ENCODE results near the gene RFTN1.
"Not testable (repeated sequence)": the region's sequence is repeated elsewhere in the genome, so short reads cannot be mapped to it uniquely, and the experiment has no call there.

Gene RFTN1

DNA sequence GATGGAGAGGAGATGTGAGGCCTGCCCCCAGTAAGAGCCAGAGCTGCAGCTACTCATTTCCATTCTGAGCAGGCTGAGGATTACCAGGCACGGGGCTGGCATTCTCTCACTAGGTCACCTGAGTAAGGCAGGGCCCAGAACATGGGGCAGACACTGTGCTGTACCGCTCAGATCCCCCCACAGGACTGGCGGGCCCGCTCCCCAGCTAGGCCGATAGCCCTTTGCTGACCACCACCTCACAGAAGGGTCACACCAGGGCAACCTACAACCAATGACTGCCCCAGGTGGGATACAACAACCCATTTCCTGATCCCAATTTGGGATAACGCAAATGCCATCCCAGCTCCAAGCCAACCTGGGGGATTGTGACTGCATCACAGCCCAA is 195.9 kb downstream of the RFTN1 start:
- no peak for DNase-seq

- no peak for DNase-seq
These were observed 196.5 kb downstream of the RFTN1 start for GRCh38 chr3:16316847-16317560.

GRCh38 chr3:16316396-16316795 is 197.1 kb downstream of the RFTN1 start:
- no peak for DNase-seq

- DNase-seq, result no peak
These were observed 197.9 kb downstream of the RFTN1 start for GRCh38 chr3:16315623-16316022.

- DNase-seq, result no peak
These were observed 199.4 kb downstream of the RFTN1 start for GRCh38 chr3:16313886-16314645.

GRCh38 chr3:16311960-16312451 is 201.5 kb downstream of the RFTN1 start:
- no peak for DNase-seq

DNA sequence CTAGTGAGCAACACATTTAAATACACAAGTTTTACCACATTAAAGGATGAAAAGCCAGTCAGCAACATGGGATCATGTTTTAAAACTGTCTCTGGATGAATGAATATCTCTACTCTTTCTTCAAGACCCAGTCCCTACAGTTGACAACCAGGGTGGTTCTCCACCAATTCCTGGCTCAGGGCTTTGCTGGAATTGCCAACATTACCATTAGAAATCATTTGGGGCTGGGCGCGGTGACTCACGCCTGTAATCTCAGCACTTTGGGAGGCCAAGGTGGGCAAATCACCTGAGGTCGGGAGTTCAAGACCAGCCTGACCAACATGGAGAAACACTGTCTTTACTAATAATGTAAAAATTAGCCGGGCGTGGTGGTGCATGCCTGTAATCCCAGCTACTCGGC is 203.0 kb downstream of the RFTN1 start:
- not testable (repeated sequence) for DNase-seq

GRCh38 chr3:16309558-16309957 is 203.9 kb downstream of the RFTN1 start:
- no peak for DNase-seq

DNA sequence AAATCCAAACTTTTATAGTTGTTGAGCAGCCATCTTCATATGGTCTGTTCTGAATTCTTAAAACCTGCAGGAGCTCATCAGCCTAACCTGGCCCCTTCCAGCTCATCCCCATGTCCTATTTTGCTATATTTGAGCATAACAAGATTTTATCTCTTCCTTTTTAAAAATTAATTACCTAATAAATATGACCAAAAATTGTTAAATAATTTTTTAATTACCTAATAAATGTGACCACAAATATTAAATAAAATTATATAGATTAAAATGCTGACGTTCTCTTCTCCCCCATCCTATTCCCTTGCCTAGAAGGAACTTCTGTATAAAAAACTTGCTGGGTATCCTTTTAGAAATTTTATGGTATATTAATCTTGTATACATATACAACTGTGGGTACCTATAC is 204.8 kb downstream of the RFTN1 start:
- no peak for DNase-seq

DNA sequence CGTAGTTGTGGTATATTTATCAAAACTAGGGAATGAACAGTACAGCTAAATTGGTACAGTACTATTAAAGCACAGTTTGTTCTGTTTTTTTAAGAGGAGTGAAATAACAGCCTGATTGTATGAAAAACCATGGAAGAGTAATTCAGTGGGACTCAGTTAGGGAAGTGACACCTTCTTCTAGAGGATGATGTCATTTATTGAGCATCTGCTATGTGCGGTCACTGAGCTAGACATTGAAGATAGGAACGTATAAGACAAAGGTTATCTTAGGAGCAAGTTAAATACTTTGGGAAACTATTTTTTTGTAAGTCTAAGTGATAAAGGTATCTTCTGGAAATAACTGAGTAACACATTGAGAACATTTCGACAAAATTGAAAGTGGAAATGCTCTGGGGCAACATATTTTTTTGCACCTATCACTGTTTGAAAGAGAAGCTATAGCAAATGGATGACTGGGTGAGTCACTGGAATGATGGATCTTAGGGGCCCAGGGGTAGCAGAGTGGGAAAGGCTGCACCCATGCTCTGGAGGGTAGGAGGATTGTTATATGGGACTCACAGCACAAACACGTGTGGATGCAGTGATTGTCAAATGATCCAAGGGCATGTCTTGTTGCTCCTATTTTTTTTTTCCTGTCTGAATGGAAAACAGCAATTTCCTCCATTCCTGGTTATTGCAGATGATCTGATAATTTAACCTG is 205.5 kb downstream of the RFTN1 start:
- no peak for DNase-seq

DNA sequence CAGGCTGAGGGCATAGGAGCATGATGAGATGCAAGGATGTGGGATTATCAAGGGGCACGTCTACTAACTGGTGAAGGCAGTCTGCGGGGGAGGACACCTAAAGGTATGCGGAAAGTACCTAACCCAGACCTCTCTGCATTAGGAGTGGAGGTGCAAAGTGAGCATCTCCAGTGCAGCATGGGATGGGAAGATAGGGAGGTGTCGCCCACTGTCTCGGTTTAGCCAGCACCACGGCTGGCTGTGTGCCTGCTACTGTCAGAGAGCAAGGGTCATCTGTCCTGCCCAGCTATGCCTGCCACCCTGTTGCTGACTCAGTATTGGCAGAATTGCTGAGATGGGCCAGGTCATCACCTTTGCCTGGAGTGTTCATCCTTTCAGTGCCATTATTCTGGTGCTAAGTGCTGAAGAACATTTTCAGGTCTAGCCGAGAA is 208.4 kb downstream of the RFTN1 start:
- DNase-seq, result no peak

GRCh38 chr3:16304061-16305010 is 209.2 kb downstream of the RFTN1 start:
- no peak for DNase-seq

DNA sequence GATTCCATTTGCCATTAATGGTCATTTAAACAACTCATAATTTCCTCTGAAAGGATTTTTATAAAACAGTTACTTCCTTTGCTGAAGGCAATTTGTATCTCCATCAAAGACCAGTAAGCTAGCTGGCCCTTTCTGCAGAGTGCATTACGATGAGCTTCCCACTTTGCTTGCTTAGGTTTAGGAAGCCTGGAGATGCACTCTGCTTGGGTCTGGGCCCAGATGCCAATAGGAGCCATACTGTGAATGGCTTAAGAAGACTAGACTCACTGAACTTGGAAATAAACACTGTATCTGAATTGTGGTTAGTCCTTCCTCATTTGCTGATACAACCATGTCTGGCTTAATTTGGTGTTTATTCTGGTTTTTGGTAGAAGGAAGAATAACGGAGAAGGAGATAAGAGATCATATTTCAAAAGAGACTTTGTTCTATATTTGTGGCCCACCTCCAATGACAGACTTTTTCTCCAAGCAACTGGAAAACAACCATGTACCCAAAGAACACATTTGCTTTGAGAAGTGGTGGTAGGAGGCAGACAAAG is 210.4 kb downstream of the RFTN1 start:
- no peak for DNase-seq

GRCh38 chr3:16302082-16302631 is 211.3 kb downstream of the RFTN1 start:
- DNase-seq, result no peak

GRCh38 chr3:16301507-16301906 is 212.0 kb downstream of the RFTN1 start:
- no peak for DNase-seq

- no peak for DNase-seq
These were observed 212.6 kb downstream of the RFTN1 start for GRCh38 chr3:16300881-16301359.

GRCh38 chr3:16300307-16300706 is 213.2 kb downstream of the RFTN1 start:
- no peak for DNase-seq

DNA sequence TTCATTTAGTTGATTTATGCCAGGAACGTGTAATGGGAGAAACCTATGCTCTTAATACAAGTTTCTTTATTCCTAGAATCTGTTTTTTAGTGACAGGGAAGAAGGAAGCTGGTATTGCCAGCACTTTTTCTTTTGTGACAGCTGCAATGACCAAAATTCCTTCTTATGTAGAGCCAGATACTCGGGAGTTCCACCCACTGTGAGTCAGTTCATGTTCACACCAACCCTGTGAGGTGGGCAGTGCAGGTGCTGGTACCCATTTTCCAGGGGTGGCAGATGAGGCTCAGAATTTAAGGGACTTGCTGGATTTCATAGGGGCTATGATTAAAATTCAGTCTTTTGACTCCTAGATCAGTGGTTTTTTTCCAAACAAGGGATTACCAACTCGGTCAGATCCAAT is 213.8 kb downstream of the RFTN1 start:
- DNase-seq, result no peak

GRCh38 chr3:16298891-16299290 is 214.6 kb downstream of the RFTN1 start:
- no peak for DNase-seq

DNA sequence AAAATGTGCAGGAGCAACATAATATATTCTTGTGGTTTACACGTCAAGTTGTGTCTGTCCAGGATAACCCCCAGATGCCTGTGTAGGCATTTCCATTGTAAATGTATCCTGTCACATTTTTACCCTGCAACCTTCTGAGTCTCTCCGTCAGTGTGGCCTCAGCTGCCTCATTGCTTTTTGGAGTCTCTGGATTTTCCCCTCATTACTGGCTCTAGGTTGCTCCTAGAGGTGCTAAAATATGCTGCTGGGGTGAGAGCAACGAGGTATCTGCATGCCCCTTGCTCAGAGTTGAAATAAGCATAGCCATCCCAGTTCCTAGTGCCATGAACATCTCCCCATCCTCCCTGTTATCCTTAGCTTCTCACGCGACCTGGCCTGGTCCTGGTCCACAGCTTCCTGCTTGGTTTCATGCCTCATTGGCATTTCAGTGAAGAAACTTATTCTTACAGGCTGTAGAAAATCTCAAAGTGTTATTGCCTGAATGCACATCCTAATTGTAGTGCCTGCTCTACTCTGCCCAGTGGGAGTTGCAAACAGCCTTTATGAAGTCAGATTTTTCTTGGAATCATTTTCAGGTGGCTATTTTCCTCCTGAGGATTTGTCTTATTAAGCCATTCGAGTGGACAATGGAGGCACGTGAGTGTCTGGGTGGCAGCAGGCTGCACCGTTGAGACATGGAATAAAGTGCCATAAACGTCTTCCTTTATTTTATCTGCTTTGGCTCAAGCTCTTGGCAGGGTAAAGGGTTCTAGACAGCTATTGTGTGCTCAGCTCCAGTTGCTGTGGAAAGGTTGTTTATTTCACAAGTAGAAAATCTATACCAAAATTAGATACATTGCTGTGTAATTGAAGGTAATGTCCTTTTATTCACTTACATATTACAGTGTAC is 215.3 kb downstream of the RFTN1 start:
- DNase-seq, result peak; percentile 34

All from retina (tissue), 1 donor.